CD4-positive, alpha-beta T cell treated with Interleukin-4 for 1 hour (primary cell): Measurements from ENCODE around the gene XRCC5.
"Not testable (repeated sequence)": the region's sequence is repeated elsewhere in the genome, so short reads cannot be mapped to it uniquely, and the experiment has no call there.

Source experiments
- DNase-seq, 2 donors: peaks; one replicate each; pipeline ENCODE4 v3.0.0-alpha.2; 2020 to 2022

XRCC5 gene

GRCh38 chr2:216108967-216109921, at the start of gene XRCC5:
XRCC5 (plus strand) TSS chr2:216109348; CDS start chr2:216109437, 89 bp downstream.
- peak; percentile 97 to 98 for DNase-seq

GRCh38 chr2:216064014-216064630, 45.0 kb upstream of the XRCC5 start:
- no peak for DNase-seq

- DNase-seq, result no peak
These were observed 44.5 kb upstream of the XRCC5 start for GRCh38 chr2:216064665-216065064.

- no peak for DNase-seq
These were observed 42.9 kb upstream of the XRCC5 start for GRCh38 chr2:216066230-216066629.

DNA sequence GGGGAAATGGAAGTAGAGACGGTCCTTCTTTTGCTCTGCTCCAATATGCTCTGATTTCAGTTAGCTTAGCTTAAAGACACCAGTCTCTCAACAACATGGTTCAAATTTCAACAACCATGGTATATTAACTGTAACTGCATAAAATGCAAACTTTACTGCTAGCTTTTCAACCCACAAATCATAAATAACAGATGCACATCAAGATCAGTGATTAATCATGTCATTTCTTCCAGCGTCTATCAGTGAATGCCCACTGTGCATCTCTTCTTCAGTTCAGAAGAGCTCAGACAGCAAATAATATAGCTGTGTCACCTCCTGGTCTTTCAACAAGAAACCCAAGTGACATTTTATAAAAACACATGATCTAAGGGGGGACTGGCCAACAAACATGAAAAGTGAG, 40.1 kb upstream of the XRCC5 start:
- no peak for DNase-seq

GRCh38 chr2:216070195-216070594, 39.0 kb upstream of the XRCC5 start:
- DNase-seq, result no peak

DNA sequence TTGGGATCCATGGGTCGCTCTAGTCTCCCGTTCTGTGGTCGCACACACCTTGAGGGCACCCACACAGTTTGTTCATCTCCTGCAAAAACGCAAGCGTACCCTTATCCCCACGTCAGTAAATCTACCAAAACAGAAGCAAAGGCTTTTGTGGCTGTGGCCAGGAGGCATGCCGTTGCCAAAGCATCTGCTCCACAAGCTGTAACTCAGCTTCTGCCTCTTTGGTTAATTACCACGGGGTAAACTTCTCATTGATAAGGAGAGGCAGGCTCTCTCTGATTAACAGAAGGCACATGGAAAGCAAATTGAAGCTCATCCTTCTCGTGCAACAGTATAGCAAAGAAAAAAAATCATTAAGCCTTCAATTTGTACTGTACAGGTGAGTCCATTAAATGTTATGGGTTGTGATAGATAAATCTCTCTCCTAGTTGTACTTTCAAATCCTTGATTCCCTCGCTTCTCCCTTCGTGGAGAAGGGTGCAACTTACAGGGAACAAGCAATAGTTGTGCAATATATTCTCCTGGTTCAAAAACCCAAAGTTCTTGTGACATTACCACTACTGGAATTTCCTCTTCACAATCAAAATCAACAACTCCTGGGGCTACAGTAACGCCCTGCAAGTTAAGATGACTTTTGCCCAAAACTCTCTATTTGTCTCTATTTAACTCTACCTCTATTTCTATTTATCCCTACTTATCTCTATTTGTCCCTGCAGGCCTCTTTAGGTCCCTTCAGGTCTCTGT, 37.9 kb upstream of the XRCC5 start:
- DNase-seq, result no peak

DNA sequence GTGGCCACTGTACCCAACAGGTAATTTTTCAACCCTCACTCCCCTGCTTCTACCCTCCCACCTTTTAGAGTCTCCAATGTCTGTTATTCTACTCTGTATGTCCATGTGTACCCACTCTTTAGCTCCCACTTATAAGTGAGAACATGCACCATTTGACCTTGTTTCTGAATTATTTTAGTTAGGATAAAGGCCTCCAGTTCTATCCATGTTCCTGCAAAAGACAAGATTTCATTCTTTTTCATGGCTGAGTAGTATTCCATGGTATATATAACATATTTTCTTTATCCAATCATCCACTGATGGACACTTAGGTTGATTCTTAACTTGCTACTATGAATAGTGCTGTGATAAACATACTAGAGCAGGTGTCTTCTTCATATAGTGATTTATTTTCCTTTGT, 36.7 kb upstream of the XRCC5 start:
- no peak for DNase-seq

GRCh38 chr2:216073773-216074172, 35.4 kb upstream of the XRCC5 start:
- no peak for DNase-seq

- DNase-seq, result no peak
These were observed 34.8 kb upstream of the XRCC5 start for GRCh38 chr2:216074380-216074779.

GRCh38 chr2:216074794-216075193, 34.4 kb upstream of the XRCC5 start:
- no peak for DNase-seq

DNA sequence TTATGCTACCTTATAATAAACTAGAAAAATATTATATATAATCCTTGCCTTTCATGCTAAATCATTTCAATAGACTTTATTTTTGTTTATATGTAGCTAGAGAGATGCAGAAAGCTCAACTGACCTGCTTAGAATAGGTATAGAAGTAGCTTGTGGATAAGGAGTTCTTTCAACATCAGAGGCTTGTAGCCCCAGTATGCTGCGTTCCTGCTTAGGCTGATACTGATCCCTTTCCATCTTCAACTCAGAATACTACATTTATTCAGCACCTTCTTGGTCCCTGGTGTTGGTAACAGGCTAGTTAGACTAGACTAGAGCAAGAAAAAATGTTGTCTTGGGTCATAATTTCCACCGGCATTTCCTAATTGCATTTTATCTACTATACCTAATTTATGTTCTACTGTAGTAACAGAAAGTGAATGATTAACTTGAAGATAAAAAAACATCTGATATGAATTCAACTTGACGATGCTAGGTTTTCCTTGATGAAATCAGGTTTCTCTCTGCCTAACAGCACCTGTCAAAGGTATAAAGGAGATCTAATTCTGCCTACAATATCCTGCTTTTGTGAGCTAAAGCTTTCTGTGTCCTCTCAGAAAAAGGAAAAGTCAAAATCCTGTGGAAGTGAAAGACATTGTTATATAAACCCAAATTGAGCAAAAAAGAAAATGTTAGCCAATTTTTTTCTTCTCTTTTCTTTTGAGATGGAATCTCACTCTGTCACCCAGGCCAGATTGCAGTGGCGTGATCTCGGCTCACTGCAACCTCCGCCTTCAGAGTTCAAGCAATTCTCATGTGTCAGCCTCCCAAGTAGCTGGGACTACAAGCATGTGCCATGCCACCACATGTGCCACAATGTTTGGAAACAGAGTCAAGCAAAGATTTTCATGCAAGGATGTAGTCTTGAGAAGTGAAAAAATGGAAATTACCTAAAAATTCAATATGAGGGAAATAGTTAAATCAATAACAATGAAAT, 33.4 kb upstream of the XRCC5 start:
- no peak for DNase-seq

DNA sequence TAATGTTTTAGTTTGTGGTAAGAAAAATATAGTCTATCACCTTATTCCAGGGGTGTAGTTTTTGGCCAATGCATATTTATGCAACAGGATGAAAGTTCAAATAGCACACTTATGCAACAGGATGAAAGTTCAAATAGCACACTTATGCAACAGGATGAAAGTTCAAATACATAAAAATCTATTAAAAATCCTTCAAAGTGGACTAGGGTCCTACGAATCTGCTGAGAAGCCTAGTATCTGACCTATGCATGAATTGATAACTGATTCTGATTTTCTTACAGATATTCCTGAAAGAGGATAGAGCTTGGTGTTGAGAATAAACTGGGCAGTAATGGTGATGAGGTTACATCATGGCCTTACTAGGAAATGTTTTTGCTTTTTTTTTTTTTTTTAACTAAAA, 30.4 kb upstream of the XRCC5 start:
- DNase-seq, result no peak

GRCh38 chr2:216080048-216080447, 29.1 kb upstream of the XRCC5 start:
- DNase-seq, result not testable (repeated sequence)

- DNase-seq, result no peak
These were observed 28.1 kb upstream of the XRCC5 start for GRCh38 chr2:216081012-216081411.

GRCh38 chr2:216081487-216082116, 27.5 kb upstream of the XRCC5 start, which contains the start of the genes PECR and TMEM169:
PECR (minus strand) TSS chr2:216081809; CDS start chr2:216081741, 68 bp downstream.
TMEM169 (plus strand) TSS chr2:216081919; CDS start chr2:216095964, 14,045 bp downstream.
- DNase-seq, result peak; percentile 67 to 72

- no peak for DNase-seq
These were observed 26.9 kb upstream of the XRCC5 start for GRCh38 chr2:216082117-216082711.

DNA sequence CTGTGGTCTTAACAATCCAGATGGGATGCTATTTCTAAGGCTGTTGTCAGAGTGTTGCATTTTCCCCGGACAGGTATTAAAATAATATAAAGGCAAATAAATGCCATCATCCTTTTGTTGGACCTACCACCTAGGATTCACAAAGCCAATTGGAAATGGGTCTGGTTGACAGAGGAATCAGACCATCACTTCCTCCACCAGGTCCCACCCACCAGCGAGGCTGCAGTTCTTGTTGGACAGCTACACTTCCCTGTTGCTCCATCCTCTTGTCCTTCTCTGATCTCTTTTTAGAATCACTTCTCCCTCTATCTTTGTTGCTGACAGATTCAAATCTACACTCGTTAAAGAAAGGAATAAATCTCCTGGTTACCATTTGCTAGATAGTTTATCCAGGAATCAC, 26.3 kb upstream of the XRCC5 start:
- DNase-seq, result peak; percentile 17 to 20

DNA sequence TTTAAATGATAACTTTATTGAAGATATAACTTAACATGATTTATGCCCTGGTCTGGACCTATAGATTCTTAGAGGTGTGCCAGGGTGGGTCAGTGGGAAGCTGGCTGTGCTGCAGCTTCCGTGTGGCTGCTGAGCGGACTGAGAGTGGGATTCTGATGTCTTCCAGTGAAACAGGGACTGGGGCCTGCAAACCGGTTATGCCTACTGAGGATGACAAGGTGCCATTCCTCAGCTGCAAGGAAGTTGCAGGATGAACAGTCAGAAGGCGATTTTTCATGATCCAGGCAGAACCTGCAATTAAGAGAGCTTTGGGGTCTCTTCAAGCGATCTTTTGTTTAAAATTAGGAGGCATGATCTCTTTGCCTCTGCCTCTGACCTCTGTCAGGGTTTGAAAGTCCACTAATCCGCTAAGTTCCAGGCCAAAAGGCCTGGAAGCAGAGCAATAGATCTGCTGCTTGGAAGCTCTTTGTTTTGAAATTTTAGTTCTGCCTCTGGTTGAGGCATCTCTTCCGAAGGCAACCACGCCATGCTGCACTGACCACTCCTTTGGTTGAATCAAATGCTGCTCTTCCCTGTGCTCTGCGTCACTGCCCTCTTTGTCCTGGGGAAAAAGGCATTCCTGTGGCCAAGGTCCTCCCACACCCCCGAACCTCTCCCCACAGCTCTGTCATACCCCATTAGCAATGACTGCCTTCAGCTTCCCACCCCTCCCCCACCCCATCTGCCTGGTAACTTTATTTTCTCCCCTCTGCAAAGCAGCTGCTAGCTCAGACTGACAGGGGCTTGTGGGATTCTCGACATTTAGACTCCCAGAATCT, 25.5 kb upstream of the XRCC5 start:
- DNase-seq, result no peak

DNA sequence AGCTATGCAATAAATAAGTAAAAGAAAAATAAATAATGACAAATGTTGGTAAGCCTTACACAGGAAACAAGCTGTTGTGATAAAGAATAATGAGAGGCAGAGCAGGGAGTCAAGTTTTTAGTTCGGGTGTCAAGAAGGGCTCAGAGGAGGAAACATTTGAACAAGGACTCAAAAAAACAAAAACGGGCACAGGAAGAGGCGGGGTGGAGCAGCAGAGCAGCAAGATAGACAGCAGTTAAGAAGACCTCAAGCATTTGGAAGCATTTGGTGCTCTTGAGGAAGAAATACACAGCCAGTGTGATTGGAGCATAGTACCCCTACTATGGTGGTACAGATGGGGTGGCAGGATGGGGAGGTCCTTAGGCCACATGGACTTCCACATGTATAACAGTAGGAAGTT, 24.6 kb upstream of the XRCC5 start:
- DNase-seq, result peak in 1 of 2 donors; percentile 36
